Hypothalamus (tissue), 51 donors: ENCODE measurements around the gene FCRL6.
A peak's percentile ranks its signal among the peaks of the same experiment; 100 is the strongest.

Source experiments
- DNase-seq, 51 donors: peaks; one replicate each; lab custom pipeline; 2025; lab: John Stamatoyannopoulos, UW

FCRL6 gene, protein sequence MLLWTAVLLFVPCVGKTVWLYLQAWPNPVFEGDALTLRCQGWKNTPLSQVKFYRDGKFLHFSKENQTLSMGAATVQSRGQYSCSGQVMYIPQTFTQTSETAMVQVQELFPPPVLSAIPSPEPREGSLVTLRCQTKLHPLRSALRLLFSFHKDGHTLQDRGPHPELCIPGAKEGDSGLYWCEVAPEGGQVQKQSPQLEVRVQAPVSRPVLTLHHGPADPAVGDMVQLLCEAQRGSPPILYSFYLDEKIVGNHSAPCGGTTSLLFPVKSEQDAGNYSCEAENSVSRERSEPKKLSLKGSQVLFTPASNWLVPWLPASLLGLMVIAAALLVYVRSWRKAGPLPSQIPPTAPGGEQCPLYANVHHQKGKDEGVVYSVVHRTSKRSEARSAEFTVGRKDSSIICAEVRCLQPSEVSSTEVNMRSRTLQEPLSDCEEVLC

DNA sequence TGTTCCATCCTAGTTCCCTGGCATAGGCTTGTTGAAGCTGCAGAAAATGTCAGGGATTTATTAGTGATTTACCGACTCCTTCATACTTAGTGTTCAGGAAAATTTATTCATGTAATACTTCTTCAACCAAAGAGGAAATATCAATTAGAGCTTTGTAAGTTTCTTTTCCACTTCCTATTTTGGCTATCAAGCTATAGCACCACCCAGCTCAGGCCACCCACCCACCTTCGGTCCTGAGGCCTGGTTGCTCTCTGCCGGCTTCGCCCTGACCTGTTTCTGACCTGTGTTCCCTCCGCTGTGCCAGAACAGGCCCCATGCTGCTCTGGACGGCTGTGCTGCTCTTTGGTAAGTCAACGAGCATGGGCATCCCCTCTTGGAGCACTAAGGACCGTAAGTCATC is at the start of gene FCRL6:
Gene FCRL6 (plus strand): TSS at position 250 of the 400 bp plus-strand sequence. CDS start 65 bp downstream, at position 315.
- no peak for DNase-seq

DNA sequence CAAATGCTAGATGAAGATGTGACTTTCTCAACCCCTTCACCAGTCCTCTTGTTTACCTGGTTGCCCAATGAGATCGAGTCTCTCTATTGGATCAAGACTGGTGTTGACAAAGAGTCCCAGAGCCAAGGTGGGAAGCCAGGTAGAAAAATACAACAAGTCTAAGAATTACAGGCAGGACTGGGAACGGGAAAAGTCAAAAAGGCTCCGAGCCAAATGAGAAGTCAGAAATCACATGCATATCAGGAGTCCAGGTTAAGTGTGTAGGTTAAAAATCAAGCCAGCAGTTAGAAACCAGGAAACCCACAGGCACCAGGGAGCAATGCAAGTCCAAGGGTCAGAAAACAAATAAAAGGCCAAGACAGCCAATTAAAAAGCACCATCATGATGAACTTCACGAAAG is 48.8 kb upstream of the FCRL6 start:
- no peak for DNase-seq

DNA sequence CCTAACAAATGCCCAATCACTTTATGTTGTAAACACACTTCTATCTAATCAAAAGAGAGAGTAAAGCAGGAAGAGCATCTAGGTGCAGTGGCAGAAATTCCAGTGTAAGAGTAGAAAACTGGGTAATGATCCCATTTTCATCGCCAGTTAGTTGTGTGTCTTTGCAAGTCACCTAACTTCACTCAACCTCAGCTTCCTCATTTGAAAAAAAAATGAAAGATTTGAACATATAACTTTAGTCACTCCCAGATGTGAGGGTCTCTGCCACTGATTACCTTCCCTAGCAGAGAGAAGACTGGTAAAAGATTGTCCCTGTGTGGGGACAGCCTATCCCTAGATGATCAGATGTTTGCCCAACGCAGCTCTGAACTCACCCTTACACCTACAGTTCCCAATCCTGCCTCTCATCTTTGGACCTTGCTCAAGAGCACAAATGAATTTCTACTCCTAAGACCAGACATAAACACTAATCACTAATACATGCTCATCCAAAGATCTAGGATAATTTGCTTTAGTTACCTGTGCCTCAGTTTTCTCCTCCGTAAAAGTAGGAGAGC is 46.6 kb upstream of the FCRL6 start:
- DNase-seq = no peak

DNA sequence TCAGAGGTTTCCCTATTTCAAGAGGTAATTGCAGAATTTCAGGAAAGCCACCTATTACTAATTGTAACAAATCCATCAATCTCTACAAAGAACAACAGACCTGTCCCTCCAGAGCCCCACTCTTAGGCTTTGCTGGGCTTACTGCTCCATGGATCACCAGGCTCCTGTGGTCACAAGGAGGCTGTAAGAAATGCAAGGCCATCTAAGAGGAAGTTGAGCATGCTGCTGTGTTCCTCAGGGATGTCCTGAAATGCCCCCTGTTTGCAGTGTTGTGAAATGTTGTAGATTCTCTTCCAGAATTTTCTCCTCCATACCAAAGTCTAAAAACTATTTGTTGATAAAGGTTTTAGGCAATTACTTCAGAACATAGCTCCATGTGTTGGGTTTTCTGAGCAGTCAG is 45.8 kb upstream of the FCRL6 start:
- DNase-seq = no peak

DNA sequence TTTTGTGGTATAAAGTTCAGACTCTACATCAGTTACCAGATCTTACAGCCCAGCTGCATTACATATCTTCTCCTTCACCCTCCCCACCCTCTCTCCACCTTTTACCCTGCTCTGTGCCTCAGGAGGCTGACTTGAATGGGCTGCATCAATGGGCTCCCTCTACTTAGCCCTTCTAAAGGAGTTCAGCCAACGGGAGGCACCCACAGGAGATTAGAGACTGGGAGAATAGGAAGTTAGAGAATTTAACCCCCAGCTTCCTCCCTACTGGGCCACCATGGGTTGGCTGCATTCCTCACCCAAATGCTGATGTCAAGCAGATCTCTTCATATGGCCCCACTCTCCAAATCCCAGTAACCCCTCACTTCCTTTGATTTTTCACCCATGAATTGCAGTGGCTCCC is 38.5 kb upstream of the FCRL6 start:
- no peak for DNase-seq

DNA sequence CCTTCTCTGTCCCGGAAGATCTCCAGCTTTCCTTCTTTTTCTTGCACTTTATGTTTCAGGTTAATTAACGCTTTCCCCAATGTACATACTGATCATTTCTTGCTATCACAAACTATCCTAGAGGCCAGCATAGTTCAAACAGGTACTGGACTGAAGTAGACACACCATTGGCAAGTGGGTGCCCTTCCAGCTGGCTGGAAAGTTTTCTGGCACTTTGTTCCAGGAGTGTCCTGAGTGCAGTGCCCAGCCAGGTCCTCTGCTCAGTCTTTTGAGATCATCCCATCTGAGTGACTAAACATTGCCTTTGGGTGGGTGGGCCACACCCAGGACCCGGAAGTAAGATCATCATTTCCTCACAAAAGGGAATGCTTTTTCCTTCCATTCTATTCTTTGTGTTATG is 36.4 kb upstream of the FCRL6 start:
- DNase-seq = no peak

DNA sequence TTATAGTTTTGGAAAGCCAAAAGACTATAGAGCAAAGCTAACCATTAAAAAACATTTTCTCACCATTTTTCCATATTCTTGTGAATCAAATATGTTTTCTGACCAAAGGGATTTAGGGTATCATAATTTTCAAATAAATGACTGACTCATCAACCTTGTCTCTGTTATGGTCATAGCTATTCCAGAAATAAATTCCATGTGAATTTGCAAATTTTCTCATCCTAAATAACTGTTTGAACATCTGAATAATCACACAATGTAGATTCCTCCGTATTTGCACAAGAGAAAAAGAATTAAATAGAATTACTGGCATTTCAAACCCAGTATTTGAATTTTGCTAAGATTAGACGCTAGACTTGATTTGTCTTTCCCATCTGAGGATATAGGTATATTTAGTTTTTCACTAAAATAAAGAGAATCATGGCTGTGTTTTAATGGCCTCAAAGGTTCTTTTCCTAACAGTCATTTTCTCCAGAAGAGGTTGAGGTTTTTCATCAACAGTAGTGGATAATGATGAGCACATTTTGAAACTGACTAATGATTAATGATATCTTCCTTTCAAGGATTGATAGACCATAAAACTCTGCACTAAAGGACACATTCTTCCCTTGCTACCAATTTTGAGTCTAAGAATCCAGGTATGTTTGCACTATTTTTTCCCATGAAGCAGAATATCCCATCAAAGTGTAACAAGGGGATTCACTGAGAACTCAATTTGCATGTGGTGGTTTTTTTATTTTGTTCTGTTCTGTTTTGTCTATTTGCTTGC is 30.8 kb upstream of the FCRL6 start:
- no peak for DNase-seq

DNA sequence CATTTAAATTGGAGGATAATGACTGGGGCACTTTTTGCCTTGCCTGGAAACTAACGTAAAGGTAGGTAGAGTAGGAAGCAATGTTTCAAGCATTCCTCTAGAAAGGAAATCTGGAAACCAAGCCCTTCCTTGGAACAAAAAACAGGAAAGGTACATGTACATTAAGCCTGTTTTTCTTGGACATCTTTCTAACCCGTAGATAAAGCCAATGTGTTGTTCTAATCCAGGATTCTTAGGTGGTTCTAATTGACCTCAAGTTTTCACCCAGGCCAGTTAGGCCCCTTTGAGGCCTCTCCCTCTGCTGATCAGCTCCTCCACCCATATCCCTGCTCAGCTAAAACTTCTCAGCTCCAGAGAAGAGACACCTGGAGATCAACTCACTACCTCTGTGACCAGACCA is 27.7 kb upstream of the FCRL6 start:
- no peak for DNase-seq

DNA sequence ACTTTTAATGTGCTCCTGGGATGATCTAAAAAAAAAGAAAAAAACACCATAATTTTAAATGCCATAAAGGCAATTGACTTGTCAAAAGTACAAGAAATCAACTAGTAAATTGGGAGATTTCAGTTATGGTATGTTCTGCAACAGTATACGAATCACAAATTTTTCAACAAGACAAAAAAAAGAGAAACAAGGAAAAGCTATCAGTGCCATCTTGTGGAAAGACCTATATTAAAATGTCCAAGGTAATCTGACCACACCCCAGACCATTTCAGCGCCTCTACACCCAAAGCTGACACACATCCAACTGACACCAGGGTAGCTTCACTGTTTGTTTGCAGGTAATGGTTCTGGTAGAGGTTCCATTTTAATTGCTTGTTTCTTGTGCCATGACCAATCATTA is 26.4 kb upstream of the FCRL6 start:
- no peak for DNase-seq

DNA sequence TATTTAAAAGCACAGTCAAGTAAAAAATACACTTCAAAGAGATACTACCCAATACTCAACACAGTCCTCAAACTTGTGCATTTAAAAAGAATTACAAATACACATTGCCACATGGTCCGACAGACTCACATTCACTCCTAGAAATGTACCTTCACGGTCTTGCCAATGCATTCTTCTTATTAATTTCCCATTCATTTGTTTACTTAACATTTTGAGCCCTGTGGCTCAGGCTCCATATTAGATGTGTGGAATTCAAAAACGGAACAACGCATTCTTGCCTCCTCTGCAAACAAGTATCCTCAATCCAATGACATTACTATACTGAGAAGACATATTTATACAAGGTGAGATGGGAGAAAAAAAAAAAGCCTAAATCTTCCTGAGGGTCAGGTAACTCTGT is 23.9 kb upstream of the FCRL6 start:
- no peak for DNase-seq

DNA sequence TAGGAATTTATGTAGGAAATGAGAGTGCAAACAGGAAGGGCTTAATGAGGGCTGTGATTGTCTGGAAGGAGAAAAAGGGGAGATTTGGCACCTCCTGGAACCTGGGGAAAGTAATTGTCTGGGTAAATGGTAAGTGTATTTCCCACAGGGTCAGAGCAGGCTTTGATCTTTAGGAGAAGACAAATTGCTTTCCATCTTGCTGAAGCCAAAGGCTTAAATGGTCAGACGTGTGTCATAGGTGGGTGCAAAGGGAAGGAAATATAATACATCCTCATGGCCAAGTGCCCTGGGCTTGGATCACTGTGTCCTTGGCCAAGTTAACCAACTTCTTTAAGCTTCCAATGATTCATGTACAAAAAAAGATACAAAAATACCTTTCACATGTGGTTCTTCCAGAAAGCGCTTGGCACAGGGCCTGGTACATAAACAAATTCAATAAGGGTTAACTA is 22.7 kb upstream of the FCRL6 start:
- DNase-seq = no peak

DNA sequence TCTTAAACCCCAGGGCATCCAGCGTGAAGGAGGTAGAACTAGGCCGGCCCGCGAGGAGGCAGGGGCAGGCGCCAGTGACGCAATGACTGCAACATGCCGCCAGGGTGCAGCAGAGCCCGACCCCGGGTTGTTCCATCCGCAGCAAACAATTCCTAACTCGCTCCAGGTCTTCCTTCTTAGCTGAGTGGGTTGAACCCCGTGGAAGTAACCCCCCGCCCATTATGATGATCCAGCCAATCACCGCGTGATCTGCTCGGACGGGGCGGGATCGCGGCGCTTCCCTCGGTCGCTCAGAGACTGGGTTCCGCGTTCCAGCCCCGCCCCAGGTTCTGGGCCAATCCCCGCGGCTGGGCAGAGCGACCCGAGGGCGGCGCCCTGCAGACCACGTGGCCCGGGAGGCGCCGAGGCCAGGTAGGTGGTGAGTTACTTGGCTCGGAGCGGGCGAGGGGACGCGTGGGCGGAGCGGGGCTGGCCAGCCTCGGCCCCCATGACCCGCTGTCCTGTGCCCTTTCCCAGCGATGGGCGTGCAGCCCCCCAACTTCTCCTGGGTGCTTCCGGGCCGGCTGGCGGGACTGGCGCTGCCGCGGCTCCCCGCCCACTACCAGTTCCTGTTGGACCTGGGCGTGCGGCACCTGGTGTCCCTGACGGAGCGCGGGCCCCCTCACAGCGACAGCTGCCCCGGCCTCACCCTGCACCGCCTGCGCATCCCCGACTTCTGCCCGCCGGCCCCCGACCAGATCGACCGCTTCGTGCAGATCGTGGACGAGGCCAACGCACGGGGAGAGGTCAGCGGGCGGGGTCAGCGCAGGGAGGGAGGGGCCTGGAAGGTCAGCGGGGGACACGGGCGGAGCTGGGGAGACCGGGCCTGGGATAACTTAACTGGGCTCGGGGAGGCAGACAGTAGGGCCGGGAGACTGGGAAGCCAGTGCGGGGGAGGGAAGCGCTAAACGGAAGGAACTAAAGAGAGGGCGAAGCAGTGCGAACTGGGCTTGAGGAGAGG is 21.3 kb upstream of the FCRL6 start, which contains the start of gene DUSP23:
Gene DUSP23 (plus strand): TSS at position 380 of the 1,000 bp plus-strand sequence. CDS start 139 bp downstream, at position 519.
- peak; percentile 56 to 97 (median 92) for DNase-seq

DNA sequence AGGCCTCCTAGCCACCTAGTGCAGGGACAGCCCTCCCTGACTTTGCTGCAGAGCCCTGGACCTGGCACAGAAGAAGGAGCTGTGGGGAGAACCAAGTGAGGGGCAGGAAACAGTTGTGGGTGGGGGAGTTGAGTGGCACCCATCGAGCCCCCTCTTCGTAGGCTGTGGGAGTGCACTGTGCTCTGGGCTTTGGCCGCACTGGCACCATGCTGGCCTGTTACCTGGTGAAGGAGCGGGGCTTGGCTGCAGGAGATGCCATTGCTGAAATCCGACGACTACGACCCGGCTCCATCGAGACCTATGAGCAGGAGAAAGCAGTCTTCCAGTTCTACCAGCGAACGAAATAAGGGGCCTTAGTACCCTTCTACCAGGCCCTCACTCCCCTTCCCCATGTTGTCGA is 20.2 kb upstream of the FCRL6 start:
- DNase-seq = no peak

DNA sequence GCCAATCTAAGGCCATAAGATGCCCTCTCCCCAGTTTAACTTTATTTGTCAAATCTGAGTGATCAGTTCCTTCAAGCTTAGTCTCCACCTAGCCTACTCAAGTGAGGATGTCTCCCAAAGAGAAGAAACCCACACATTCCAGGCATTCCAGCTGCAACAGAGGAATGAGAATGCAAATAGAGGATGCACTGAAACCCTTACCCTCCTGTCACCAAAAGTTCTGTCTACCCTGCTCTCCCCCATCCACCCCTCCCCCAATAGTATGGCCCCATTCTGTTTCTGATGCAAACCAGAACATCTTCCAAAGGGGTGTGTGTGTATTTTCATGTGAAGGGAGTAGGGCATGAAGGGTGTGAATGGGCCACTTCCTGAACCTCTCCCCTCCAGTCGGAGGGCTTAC is 18.4 kb upstream of the FCRL6 start:
- no peak for DNase-seq

DNA sequence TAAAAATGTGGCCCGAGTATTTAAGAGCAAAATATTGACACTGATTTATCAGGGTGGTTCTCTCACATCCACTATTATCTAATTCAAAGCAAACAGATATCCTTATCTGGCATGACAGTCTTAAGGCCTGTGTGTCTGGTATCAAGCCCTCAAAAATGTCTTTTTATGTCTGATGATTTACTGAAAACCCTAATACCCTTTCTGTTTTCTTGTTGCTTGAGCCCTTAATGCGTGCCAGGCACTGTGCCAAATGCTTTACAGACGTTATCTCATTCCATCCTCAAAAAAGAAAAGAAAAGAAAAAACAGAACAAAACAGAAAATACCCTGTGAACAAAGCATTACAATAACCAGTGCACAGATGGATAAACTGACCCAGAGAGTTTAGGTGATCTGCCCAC is 15.7 kb upstream of the FCRL6 start:
- no peak for DNase-seq

DNA sequence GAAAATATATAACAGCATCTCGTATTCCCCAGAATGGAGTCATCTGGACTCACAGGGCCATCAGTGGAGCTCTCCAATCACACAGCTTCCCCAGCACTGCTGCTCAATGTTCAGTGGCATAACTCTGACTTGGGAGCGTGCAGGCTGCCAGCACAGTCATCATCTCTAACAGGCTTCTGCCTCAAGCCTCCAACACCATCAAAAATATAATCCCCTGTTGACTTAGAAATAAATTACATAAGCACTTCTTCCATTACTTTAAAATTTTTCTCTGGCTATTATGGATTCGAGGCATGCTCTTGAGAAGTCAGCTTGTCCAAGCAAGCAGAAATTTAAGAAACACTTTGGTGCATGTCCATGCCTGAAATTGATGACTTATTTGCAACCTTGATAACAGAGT is 15.2 kb upstream of the FCRL6 start:
- no peak for DNase-seq

DNA sequence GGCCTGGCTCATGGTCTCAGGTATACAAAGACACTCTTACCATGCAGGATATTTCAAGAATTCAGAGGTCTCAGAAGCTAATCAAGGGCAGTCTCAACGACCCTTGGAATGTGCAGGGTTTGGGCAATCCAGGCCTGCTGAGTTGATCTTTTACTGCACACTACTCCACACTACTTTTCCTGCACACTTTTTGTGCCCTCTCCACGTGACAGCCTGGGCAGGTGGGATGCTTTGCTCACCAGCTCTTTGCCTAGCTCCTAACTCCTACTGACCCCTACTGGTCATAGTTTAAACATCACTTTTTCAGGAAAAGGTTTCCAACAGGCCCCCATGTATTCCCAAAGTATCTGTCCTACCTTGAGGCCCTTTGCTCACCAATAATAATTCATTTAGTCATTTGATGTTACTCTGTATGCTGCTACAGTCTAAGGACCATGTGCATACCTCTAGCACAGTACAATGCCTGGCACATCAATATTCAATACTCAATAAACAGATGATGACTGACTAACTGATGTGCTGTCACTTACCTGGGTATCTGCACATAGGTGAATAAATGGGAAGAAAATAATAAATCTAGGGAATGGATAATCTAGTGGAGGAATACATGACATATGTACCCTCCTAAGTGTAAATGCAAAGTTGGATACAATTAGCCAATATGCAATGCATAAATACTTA is 11.8 kb upstream of the FCRL6 start:
- DNase-seq = peak in 1 of 51 donors; percentile 2

DNA sequence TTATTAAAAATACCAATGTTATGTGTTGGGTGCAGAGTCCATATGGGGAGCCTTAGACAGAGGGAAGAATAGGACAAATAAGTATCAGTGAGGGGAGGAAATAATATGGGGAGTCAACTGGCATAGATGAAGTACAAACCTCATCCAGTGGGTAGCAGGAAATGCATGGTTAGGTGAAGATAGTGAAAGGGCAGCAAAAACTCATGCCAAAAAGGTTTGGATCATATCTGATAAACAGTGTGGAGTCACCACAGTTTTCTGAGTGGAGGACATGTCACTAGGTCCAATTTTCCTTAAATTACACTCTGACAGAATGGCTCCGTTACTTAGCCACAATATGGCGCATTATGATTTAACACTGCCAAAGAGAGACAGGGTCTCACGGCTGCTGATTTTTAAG is 11.1 kb upstream of the FCRL6 start:
- no peak for DNase-seq

DNA sequence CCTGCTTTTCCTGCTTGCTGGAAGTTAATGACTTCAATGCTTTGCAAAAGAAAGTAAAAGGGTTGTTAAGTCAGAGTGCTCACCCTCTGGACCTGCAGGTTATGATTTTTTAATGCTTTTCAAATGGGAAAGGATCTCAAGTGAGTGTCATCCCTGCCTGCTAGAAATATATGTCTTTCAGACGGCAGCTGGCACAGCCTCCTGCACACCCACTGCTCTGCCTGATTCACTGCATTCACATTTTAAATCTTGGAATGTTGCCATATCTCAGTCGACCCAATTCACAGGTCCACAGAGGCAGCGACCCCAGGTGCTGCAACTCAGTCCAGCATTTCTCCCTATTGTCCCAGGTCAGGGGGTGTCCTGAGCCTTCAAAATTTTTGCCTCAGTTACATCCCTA is 10.7 kb upstream of the FCRL6 start:
- peak in 1 of 51 donors; percentile 12 for DNase-seq

DNA sequence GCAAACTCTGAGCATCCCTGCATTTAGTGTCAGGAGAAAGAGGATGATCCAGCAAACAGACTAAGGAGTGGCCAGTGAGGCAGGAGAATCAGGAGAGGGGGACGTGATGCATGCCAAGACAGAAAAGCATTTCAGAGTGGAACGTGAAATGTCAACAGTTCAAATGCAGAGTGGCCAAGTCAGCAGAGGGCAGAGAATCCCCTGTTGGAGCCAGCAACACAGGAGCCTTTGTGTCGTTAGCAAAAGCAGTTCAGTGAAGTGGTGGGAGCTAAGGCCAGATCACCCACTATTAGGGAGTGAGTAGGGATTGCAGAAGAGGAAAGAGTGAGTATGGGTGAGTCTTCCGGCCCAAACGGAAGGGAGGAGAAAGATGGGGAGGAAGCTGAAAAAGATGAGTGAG is 6.6 kb upstream of the FCRL6 start:
- no peak for DNase-seq
